Kidney epithelial cell (primary cell): ENCODE data around the gene FMNL2. TPM values are rescaled to one million over a fixed set of nuclear protein-coding genes. Genes with fewer than 3 reads are reported as not detected.

Experiments used
- DNase-seq: peaks from one replicate; pipeline ENCODE4 v3.0.0-alpha.2; 2010; ENCODE audit warnings: low read depth
- H3K27me3 ChIP-seq: 2 replicates; pipeline ENCODE4 v1.6.0; 2011; ENCODE audit warnings: low read length; ENCODE audit not compliant: control insufficient read depth, insufficient read depth
- H3K36me3 ChIP-seq: 2 replicates; pipeline ENCODE4 v1.5.1; 2011; ENCODE audit warnings: low read length; ENCODE audit not compliant: control insufficient read depth, insufficient read depth
- H3K4me3 ChIP-seq: 2 replicates; pipeline ENCODE4 v1.5.1; 2011; ENCODE audit warnings: low read depth, mild to moderate bottlenecking, control low read depth, low read length
- CTCF ChIP-seq: IDR thresholded peaks from 2 replicates; pipeline ENCODE4 v1.5.1; 2011; ENCODE audit warnings: mild to moderate bottlenecking, moderate library complexity, low read length, control low read depth, inconsistent platforms; ENCODE audit not compliant: insufficient read depth, poor library complexity, severe bottlenecking
- total RNA-seq: library from RNA; depleted of rRNA; stranded (reverse); fragments of >200 nt; gene quantifications from 2 replicates; pipeline ENCODE4 v1.2.3, GENCODE V29; 2015

The FMNL2 gene
- total RNA-seq, 1 donor from 2014 or later, result 68.0 TPM

DNA sequence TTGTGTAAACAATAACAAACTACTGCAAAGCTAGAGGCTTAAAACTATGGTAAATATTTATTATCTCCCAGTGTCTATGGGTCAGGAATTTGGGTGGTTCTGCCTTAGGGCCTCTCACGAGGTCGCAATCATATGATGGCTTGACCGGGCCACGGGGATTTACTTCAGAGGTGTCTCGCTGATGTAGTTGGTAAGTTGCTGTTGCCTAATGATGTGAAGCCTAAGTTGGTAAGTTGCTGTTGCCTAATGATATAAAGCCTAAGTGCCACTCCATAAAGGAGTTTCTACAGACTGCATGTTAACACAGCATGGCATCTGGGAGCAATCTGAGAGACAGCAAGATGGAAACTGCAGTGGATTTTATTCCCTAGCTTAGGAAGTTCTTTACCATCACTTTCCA, 35.8 kb downstream of the FMNL2 start:
- H3K27me3 ChIP-seq, result no peaks in the 10 kb centered on the region
- no peak for DNase-seq
- H3K4me3 ChIP-seq, result no peak overlapping the region
- TF ChIP-seq CTCF, result no peak
- no peaks in the 10 kb centered on the region for H3K36me3 ChIP-seq

DNA sequence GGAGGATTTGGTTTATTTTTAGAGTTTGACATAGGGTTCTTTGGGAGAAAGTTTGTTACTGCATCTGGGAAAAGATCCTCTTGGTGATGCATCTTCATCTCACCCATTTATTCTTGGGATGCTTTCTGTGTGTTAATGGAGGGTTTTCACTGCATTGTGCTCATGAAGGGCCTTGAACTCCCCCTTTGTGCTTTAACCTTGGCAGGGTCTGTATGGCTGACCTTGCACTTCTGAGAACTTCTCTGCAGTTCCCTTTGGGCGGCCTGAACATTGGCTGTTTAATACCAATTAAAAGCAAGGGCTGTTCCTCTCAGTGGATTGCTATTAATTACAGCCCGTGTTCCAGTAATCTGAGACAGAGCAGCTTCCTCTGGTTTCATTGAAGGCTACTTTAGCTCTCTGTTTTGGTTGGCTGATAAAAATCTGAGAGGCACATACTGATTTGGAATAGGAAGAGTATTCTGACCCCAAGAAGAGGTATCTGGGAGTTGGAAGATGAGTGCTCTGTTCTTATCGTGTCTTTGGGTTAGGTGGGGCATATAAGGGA, 37.5 kb downstream of the FMNL2 start:
- no peak overlapping the region for H3K4me3 ChIP-seq
- TF ChIP-seq CTCF, result no peak
- H3K36me3 ChIP-seq, result no peaks in the 10 kb centered on the region
- no peak for DNase-seq
- H3K27me3 ChIP-seq, result no peaks in the 10 kb centered on the region

DNA sequence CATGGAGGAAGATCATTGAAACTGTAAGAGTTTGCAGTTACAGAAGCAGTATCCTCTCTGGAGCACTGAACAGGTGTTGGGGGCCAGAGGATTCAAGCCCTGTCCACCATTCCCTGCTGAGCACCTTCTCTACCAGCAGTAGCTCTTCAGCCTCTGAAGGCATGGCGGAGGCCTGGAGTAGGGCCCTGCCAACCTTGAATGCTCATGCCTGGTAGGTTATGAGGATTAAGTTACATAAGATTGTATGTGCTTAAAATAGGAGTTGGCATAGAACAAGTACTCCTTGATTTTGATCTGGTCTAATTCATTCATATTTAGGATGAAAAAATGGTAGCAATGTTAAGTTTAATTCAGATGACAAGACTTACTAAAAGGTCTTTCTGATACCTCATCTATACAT, 40.2 kb downstream of the FMNL2 start:
- Histone ChIP-seq H3K27me3 (no peaks in the 10 kb centered on the region), H3K4me3 (no peak overlapping the region), H3K36me3 (no peaks in the 10 kb centered on the region)
- no peak for DNase-seq
- no peak for TF ChIP-seq CTCF

- H3K4me3 ChIP-seq, result no peak overlapping the region
- H3K36me3 ChIP-seq, result no peaks in the 10 kb centered on the region
- no peaks in the 10 kb centered on the region for H3K27me3 ChIP-seq
- no peak for DNase-seq
- TF ChIP-seq CTCF, result no peak
These were observed 41.4 kb downstream of the FMNL2 start for GRCh38 chr2:152376385-152376784.

- Histone ChIP-seq H3K4me3 (no peak overlapping the region), H3K27me3 (no peaks in the 10 kb centered on the region), H3K36me3 (no peaks in the 10 kb centered on the region)
- TF ChIP-seq CTCF, result no peak
- DNase-seq, result no peak
These were observed 42.0 kb downstream of the FMNL2 start for GRCh38 chr2:152376968-152377367.

GRCh38 chr2:152379089-152379488, 44.1 kb downstream of the FMNL2 start:
- TF ChIP-seq CTCF, result no peak
- no peaks in the 10 kb centered on the region for H3K27me3 ChIP-seq
- DNase-seq, result no peak
- no peaks in the 10 kb centered on the region for H3K36me3 ChIP-seq
- no peak overlapping the region for H3K4me3 ChIP-seq
